LHCN-M2 (cell line): ENCODE data around the gene ANXA4. TPM values are rescaled to one million over a fixed set of nuclear protein-coding genes. Genes with fewer than 3 reads are reported as not detected.
"Not testable (repeated sequence)": the region's sequence is repeated elsewhere in the genome, so short reads cannot be mapped to it uniquely, and the experiment has no call there.

Experiments used
- DNase-seq: peaks from one replicate; pipeline ENCODE4 v3.0.0-alpha.2; 2012; ENCODE audit warnings: low read depth
- total RNA-seq: library from RNA; depleted of rRNA; stranded (reverse); fragments of >200 nt; gene quantifications from 2 replicates; pipeline ENCODE4 v1.2.3, GENCODE V29; 2014

The ANXA4 gene
- total RNA-seq, 1 experiment from 2014 or later: 29.0 TPM

DNA sequence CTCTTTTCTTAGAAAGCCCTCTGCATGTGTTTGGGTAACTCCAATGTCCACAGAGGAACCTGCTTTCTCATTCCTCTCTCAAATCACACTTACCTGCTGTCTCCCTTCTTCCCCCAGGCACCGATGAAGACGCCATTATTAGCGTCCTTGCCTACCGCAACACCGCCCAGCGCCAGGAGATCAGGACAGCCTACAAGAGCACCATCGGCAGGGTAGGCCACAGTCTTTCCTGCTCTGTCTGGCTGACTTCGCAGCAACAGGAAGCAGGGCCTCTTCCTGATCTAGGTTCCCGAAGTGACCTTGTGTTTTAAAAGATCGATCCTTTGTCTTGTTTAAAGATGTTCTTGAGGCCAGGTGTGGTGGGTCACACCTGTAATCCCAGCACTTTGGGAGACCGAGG is 62.5 kb downstream of the ANXA4 start:
- DNase-seq: no peak

GRCh38 chr2:69805887-69806286 is 64.0 kb downstream of the ANXA4 start:
- no peak for DNase-seq

DNA sequence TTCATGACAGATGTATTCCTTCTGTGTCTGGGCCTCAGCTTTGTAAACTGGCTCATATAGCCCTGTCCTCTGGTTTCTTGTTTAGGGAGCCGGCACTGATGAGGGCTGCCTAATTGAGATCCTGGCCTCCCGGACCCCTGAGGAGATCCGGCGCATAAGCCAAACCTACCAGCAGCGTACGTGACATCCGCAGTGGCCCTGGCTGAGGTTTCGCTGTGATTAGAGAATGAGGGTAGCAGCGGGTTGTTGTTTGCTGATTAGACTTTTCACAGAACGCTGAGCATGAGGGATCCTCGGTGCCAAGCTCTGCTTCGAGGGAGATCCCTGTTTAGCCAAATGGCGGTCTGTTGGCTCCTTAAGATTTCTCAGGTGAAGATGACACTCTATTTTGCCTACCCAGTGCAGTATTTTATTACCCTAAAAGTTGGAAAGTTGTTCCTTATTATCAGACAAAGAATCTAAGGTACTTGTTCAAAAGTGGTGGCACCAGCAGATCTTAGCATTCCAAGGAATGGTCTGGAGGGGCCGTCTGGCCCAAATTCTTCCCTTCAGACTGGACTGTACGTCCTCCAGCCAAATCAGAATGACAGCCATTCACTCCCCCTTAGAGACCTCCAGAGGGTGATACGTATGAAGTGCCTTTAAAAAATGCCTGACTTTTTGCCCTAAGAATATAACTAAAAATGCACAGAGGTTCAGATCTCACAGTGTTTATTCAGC is 66.0 kb downstream of the ANXA4 start:
- DNase-seq: no peak

DNA sequence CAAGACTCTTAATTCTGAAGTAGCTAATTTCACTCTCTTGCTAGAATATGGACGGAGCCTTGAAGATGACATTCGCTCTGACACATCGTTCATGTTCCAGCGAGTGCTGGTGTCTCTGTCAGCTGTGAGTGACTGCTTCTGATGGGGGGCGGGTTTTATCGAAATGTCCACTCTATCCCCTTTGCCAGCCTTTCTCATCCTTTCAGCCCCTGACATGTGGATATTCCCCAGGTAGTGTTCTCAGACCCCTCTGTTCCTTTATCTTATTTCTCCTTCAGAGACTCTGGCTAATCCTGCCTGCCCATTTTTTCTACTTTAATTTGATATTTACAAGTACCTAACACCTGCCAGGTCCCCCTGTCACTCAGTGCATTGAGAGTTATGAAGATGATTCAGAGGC is 68.6 kb downstream of the ANXA4 start:
- no peak for DNase-seq

DNA sequence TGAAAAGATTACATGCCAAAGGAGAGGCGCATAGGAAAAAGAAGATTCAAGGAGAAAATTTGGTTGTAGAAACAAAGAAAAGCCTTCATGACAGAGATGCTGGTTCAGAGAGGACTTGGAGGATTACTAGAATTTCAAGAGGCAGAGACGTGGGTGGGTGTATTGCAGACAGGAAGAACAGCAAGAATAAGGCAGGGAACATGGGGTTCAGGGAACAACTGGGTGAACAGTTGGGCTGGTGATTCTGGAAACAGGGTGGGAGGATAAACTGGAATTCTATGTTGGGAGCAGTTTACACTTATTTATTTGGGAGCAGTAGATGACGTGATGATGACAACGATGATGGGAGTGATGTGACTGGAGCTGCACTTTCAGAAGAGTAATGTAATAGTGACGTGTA is 69.1 kb downstream of the ANXA4 start:
- DNase-seq: no peak

DNA sequence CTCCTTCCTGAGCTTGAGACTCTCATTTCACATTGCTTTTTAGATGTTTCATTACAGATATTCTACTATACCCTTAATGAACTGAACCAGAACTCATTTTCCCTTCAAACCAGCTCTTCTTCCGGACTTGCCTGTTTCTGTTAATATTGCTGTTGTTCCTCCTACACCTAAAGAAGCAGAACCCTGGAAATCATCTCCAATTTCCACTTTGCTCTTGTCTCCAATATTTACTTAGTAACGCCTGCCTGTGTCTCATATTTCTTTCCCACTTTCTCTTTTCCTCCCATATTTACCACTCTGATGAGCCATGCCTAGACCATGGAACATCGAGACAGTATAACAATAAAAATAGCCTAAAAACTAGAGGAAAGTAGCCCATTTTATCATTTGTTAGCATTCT is 69.7 kb downstream of the ANXA4 start:
- DNase-seq: no peak

DNA sequence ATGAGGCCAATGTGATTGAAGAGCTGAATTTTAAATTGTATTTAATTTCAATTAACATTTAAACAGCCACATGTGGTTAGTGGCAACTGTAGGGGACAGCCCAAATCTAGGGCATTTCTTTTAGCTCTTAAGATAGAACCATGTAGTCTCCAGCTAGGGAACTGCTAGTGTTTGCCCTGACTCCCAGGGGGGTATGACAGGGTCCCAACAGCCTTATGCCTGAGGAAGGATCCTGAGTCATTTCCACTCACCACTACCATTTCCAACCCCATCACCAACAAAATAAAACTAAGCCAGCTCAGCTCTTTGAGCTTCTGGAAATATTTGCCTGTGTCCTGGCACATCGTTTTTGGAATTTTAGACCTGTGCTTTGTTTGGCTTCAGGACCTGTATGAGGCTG is 73.8 kb downstream of the ANXA4 start:
- DNase-seq: peak; percentile 23

DNA sequence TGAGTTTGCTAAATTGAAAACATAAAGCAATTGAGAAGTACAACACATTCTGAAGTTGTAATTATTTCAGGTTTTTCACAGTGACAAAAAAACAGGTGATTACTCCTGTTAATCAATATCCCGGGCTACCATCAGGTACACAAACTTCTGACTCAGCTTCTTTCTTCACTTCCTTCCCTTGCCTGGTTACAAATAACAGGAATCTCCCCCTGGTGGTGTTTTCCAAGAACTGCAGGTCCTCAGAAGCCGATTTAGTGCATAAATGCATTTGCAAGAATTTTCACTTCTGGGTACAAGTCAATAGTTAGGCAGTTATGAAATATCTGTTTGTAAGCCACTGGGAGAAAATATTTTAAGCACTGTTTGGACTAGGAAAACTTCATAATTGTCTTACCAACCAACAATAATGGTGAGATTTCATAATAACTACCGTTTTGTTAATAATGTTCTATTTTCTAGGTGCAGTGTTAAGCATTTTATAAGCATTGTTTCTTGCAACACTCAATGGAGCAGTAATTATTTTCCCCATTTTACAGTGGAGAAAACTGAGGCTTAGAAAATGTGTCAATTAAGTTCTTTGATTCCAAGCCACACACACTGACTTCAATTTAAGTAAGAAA is 75.1 kb downstream of the ANXA4 start:
- peak; percentile 87 for DNase-seq

DNA sequence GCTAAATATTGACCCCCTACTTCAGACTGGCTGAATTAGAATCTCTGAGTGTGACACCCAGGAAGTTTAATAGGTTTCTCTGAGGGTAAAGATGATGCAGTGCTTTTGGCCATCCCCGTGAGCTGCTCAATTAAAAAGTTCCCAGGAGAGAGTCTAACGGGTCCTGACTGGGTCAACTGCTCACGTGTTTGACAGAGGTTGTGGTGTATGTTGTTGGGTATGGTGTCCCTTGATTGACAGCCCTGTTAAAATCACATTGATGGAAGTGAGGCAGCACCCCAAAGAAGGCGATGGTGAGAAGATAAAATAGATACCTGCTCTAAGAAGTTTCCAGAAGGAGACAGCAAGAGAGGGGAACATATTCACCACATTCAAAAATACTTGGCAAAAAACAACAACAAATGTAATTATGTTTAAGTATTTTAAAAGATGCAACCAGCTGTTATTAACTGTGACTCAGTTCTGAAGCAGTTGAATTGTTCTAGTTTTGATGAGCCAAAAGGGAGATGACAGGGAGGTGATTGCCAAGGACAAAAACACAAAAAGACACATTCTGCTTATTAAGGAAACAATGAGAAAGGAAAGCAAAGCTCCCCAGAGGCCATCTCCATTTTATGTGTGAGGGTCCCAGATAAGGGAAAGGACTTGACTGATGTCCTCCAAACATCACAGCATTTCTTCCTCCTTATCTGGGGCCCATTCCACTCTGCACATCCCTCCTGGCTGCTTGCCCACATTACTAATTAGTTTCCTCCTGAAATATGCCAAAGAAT is 76.0 kb downstream of the ANXA4 start:
- peak; percentile 81 for DNase-seq

DNA sequence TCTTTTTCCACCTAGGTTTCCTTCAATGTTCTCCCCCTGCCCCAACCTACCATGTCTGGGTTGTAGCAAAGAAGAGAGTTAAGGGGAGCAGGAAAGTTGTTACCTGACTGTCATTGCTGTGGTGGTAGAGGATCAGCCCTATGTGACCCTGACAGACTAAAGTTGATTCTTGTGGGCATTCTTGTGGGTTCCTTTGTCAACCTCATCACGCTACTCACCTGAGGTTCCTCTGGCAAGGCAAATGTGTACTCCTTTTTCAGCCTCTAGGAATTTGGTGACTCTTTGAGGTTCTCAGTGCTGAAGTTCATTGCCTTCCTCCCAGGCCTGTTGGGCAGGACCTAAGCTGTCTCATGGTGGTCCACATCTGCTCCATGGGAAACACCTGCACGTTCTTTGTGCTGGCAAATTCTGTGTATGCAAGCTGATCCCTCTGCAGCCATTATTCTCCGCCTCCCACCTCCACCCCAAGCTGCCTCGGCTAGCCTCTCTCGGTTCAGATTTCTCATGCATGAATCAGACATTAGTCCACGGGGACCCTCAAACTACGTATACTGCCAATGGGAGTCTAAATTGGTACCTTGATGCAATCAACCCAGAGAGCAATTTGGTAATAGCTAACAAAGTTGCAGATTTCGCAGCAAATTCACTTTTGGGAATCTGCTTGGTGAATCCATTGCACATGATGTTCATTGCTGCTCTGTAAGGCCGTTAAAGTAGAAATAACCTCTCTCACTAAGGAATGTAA is 86.0 kb downstream of the ANXA4 start:
- no peak for DNase-seq

DNA sequence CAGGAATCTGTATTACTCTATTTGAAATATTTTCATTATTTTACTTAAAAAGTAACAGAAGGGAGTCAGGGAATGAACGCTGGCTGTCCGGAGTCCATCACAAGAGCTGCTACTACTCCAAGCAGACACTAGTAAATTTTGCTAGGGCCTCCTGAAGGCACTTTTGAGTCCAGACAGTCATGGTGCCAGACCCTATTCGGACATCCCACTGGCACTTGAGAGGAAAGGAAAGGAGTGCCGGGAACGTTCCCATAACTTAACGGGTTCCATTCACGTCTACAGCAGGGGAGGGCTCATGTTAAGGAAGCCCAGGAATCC is 87.0 kb downstream of the ANXA4 start:
- DNase-seq: no peak

DNA sequence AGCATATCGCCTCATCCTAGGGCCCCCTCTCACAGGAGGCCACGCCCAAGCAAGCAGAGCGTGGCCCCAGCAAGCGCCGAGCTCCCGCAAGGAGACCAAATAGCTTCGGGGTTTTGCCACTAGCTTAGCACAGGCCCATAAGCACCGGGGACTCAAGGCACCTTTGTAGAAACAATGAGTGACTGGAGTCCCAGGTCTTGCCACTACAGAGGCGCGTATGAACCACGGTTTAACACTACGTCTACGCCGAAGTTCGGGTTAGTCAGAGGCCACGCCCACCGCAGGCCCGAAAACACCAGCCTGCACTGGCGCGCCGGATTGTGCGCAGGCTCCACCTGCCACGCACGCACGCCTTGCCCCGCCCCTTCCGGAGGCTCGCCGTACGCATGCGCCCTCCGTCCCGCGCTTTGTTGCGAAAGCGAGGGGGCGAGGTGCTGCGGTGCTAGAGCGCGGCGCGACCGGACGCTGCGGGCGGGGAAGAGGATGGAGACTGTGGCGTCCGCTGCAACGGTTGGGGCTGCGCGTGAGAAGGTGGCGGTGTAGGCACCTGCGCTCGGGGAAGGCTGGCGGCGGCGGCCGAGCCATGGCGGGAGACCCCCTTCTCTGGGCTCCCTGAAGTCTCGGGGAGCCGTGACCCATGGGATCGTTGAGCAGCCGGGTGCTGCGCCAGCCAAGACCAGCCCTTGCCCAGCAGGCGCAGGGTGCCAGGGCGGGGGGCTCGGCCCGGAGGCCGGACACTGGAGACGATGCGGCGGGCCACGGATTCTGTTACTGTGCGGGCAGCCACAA is 87.5 kb downstream of the ANXA4 start, which contains the start of gene GMCL1:
TSS of gene GMCL1 (plus strand) at position 405 of the 789 bp plus-strand sequence. CDS start at position 638, 233 bp downstream.
- peak; percentile 92 for DNase-seq

DNA sequence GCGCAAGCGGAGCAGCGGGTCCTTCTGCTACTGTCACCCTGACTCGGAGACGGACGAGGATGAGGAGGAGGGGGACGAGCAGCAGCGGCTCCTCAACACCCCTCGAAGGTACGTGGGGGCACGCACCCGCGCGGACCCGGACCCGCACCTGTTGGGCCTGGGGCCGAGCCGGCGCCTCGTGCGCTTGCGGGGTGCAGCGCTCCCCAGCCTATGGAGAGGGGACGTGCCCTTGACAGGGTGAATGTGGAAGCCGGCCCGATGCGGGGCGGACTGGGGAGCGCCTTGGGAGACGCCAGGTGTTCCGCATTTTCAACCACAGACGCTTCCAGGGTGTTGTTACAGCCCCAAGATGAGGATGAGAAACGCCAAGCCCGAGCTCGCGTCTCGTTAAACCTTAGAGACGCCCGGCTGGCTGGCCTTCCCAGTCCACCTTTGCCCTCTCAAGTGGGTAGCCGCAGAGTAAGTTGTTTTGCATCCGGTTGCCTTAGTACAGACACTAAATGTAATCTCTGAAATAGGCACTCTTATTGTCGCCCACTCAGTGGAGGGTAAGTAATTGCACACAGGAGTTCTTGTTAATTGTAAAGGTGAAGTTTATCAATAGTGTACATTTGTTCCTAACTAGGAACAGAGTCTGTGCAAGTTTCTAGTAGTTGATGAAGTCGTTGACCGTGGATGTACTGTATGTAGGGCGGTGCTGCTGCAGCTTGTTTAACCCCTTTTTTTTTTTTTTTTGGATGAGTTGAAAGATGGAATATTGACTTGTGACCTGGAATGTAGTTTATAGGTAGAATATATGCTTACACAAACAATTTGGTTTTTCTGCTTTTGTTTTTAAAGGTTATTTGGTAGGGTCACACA is 88.3 kb downstream of the ANXA4 start:
- DNase-seq: peak; percentile 21

GRCh38 chr2:69830906-69831241 is 88.9 kb downstream of the ANXA4 start:
- not testable (repeated sequence) for DNase-seq

DNA sequence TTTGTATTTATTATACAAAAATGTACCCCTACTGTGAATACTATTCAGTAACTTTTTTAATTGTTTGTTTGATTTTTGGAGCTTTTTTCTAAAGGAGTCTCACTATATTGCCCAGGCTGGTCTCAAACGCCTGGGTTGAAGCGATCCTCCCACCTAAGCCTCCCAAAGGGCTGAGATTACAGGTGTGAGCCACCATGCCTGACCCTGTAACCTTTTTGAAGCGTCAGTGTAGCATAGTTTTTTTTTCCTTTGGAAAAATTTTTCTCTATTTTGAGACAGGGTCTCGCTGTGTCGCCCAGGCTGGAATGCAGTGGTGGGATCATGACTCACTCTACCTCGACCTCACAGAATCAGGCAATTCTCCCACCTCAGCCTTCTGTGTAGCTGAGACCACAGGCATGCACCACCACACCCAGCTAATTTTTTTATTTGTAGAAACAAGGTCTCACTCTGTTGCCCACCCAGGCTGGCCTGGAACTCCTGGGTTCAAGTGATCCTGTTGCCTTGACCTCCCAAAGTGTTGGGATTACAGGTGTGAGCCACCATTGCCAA is 89.5 kb downstream of the ANXA4 start:
- no peak for DNase-seq

DNA sequence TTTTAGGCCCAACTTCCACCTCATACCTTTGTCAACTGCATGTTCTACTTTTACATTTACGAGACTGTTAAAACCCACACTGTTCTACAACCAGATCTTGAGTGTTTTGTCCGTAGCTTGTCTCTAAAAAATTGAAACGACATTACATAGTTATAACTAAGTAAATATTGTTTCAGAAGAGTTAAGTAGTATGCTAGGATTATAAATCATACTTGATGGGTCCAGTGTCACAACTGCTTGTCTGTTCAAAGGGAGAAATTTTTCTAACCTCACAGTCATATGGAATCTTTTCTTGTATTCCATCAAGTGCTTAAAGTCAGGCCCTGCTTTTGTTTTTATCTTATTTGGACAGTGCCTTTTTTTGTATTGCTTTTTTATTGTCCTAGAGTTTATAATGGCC is 91.8 kb downstream of the ANXA4 start:
- DNase-seq: no peak

DNA sequence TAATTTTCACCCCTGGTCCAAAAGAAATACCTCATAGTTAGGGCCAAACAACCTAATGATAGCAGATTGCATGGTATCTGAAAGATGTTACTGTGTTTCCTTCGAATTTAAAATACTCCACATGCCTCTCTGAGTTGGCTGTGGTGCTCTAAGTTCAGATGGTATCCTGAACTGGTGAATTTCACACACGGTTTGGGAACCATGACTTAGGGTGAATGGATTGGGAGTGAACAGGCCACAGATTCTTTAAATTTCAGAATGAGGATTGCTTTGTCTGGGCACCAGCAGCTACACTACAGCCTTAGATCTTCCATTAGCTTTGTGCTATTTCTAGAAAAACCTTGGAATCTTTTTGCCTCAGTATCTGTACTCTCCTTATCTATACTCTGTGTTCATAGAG is 93.7 kb downstream of the ANXA4 start:
- no peak for DNase-seq

GRCh38 chr2:69836316-69836715 is 94.4 kb downstream of the ANXA4 start:
- no peak for DNase-seq

GRCh38 chr2:69837533-69837932 is 95.6 kb downstream of the ANXA4 start:
- DNase-seq: no peak

DNA sequence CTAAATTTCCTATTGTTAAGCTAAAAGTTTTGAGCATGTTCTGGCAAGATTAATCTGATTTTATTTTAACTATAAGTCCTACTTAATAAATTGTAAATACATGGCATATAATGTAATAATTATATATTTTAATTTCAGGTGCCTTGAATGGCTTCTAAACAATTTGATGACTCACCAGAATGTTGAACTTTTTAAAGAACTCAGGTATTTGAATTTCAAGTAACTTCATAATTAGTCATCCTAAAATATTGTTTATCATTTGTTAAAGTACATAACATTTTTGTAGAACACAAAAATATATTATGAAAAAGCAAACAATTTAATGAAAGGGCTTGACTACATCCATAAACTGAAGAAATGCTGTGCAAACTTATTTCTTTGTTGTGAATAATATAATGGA is 102.1 kb downstream of the ANXA4 start:
- no peak for DNase-seq
